OCI-LY1 (cell line): ENCODE data around the gene RFC5.

Source experiments
- CTCF ChIP-seq: fragments of 200-600 bp; sonication (generic), shearing (Covaris generic); IDR thresholded peaks from 2 replicates; pipeline ENCODE4 v1.5.1; 2017; ENCODE audit warnings: mild to moderate bottlenecking, antibody characterized with exemption, low read length, moderate library complexity, mixed read lengths
- EZH2 ChIP-seq: fragments of 200-600 bp; sonication (generic), shearing (Covaris generic); IDR thresholded peaks from 2 replicates; pipeline ENCODE4 v1.8.0; 2017; ENCODE audit warnings: borderline replicate concordance, mixed run types, mild to moderate bottlenecking, antibody characterized with exemption, low read length, moderate library complexity, mixed read lengths

GRCh38 chr12:117986705-117987469, 29.6 kb upstream of the RFC5 start:
- TF ChIP-seq CTCF = no peak
- no peak for TF ChIP-seq EZH2
